Hematopoietic multipotent progenitor cell treated with erythropoietin and hydrocortisone succinate and interleukin-3 and kit ligand, for 4 days (in vitro differentiated cells): ENCODE measurements around the gene CCL21.
"Not testable (repeated sequence)": the region's sequence is repeated elsewhere in the genome, so short reads cannot be mapped to it uniquely, and the experiment has no call there.

Experiments
- DNase-seq: peaks from one replicate; pipeline ENCODE4 v3.0.0-alpha.2; 2015

CCL21 gene, protein sequence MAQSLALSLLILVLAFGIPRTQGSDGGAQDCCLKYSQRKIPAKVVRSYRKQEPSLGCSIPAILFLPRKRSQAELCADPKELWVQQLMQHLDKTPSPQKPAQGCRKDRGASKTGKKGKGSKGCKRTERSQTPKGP

DNA sequence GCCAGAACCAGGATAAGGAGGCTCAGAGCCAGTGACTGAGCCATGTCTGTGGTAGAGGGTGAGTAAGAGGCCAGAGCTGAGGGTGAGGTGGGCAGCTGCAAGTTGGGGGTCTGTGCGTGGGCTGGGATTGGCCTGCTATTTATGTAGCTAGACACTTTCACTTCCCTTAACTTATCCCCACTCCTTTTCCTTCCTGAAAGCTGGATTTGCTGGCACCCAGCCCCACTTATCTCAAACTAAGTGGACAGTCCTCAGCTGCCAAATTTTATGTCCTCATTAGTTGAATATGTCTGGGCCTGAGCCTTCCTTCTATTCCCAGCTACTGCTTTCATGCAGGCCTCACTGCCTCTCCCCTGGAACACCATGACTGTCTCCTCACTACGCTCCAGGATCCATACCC, at the start of gene CCL21:
TSS of gene CCL21 (minus strand) at position 114 of the 400 bp plus-strand sequence. CDS start at position 44, 70 bp downstream.
- no peak for DNase-seq

DNA sequence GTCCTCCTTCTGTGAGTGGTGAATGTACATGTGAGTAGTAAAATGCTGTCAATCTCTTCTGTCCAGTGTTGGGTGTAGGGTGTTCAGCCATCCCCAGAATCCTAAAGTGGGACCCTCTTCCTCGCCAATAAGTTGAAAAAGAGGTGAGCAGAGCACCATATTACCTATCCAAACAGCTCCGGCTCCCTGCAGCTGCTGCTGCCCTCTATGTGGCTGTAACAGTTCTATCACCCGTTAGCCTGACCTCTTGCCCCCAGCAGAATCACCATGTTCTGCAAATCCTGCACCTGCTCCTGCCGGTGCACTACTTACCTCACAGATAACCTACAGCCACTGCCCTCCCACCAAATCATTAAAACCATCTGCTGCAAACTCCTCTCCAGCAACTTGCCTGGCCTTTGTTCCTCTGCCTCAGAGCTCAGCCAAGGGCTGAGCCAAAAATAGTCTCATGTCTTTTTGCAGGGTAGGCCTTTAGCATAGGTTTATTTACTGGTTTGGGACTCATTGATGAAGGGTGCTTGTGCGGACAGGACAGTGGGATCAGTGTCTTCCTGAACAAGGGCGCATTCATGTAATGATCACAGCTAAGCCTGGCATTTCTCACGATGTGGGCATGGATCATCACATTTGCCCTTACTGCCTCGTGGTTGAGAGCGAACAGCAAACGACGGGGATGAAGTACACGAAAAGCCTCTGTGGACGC, 49.6 kb upstream of the CCL21 start:
- no peak for DNase-seq

DNA sequence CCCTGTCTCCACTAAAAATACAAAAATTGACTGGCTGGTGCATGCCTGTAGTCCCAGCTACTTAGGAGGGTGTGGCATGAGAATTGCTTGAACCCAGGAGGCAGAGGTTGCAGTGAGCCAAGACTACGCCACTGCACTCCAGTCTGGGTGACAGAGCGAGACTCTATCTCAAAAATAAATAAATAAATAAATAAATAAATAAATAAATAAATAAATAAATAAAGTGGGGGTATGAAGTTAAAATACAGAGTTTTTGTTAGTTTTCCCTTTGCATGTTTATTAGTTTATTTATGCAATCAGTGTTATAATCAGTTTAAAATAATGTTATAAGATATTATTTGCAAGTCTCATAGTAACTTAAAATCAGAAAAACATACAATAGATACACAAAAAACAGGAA, 40.4 kb upstream of the CCL21 start:
- DNase-seq: not testable (repeated sequence)

DNA sequence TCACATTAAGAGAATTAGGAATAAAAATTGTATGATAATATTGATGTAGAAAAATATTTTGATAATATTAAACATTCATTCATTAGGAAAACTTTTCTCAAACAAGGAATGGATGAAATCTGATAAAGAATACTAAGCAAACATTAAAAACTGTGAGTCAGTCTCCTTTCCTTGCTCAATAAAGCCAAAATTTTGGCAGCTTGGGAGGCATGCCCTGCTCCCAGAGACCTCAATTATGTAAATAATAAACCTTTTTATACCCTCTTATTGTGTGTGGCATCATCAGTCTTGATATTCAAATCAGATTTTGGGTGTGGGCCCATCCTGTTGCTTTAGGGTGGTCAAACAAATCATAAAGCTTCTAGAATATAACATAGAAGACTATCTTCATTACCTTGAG, 36.6 kb upstream of the CCL21 start:
- no peak for DNase-seq

DNA sequence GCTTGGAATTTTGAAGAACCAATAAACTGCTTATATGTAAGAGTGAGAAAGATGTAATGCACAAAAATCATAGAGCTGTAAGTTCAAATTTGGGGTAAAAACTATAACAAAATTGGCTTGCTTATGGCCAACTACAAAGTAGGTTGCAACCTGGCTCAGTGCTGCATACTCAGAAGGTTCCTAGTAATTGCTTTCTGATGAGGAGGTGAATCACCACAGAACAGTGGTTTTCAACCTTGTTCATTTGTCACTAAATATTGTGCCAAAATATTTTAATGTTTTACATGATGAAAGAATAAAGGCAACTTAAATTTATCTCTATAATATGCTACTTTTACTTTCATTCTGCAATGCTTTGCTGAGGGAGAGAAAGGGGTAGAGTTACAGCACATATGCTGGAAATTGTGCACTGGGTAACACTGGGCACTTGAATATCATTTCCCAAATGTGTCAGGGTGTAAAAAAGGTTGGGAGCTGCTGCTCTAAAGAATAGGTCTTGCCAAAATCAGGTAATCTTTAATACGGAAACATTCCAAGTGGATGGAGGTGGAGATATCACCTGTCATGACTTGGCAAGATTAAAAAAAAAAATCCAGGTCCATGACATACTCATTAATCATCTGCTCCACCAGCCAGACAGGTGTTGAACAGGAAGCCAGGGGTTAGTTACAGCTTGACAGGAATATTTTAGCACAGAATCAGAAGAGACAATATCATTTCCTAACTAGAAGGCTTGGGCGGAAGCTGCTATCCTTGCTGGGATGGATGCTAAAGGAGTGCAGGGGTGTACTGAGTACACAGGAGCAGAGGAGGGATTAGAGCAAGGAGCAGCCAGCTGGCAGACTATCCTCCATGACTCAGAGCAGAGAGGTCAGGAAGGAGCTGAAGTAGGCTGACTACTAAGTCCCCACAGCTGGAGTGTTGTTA, 34.6 kb upstream of the CCL21 start:
- no peak for DNase-seq

DNA sequence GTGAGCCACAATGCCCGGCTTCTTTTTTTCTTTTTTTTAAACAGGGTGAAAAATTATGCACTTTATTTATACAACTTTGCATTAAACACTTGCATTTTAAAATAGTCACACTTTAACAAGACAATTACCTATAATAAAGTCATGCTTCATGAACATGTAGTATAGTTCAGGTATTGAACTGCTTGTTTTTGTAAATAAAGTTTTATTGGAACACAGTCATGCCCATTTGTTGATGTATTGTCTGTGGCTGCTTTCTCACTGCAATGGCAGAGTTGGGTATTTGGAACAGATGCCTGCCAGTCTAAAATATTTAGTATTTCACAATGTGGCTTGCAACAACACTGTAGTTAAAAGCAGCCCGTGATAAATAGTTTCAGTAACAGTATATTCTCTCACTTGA, 32.8 kb upstream of the CCL21 start:
- no peak for DNase-seq

DNA sequence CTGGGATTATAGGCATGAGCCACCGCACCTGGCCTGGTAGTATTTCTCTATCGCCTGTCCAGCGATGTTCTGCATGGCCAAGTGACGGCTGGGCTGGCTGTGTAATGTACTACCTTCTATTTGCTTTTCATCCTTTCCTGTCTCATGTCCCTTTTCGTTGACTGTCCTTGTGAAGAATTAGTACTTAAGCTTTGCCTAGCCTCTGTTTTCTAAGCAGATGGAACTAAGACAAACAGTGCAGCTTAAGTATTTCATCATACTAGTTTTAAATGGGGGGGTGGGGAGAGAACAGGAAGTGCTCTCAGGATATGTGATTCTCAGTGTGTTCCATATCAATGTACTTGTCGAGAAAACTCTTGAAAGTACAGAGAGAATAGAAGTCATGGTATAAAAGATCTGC, 31.7 kb upstream of the CCL21 start:
- DNase-seq: peak; percentile 51

DNA sequence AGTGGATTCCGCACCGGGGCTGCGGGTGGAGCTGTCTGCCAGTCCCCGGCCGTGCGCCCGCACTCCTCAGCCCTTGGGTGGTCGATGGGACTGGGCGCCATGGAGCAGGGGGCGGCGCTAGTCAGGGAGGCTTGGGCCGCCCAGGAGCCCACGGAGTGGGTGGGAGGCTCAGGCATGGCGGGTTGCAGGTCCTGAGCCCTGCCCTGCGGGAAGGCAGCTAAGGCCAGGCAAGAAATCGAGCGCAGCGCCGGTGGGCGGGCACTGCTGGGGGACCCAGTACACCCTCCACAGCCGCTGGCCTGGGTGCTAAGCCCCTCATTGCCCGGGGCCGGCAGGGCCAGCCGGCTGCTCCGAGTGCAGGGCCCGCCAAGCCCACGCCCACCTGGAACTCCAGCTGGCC, 30.2 kb upstream of the CCL21 start:
- not testable (repeated sequence) for DNase-seq

DNA sequence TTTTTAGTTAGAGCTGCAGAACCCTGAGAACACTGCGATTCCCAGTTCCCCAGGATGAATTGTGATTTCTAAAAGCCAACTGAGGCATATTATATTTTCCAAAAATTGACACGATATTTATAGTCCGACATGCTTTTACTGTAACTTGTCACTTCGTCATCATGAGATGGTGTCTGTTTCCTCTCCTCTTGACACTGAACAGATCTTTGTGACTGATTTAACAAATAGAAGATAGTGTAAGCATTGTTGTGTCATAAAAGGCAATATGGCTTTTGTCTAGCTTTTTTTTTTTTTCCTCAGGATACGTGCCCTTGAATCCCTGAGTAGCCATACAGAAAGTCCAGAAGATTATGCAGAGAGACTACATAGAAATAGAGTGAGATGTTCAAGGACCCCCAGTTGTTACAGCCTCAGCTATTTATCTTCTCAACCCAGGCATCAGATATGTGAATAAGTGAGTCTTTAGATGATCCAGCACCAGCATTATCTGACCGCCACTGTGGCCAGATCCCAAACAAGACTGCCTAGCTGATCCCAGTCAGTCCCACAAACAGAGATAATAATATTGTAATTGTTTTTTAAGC, 27.8 kb upstream of the CCL21 start:
- DNase-seq: no peak

DNA sequence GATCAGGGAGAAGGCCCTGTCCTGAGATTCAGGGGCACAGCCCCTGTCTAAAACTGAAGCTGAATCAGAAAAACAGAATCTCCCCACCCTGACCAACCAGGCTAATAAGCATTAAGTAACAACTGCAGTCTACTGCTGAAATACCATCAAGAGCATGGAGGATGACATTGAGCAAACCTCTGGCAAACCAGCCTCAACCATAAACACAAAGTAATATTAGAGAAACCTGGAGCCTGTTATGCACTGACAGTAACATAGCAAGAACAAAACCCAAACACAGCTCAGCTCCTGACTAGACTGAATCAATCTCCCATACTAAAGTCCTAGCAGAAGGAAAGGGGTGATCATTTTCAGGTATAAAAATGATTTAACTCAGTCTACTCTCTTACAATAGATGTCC, 24.8 kb upstream of the CCL21 start:
- no peak for DNase-seq

DNA sequence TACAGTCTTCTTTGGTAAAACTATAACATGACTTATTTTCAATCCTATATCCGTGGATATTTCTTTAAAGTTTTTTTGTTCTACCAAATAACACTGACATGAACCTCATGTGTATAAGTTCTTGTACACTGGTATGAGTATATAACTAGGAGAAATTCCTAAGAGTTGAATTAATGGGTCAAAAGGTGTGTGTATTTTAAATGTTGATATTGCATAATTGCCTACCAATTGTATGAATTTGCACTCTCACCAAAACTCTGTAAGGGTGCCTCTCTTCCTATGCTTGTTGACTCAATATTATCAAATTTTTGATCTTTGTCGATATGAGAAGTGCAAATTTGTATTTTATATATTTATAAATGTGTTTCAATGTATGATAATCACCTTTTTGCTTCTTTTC, 22.9 kb upstream of the CCL21 start:
- no peak for DNase-seq

DNA sequence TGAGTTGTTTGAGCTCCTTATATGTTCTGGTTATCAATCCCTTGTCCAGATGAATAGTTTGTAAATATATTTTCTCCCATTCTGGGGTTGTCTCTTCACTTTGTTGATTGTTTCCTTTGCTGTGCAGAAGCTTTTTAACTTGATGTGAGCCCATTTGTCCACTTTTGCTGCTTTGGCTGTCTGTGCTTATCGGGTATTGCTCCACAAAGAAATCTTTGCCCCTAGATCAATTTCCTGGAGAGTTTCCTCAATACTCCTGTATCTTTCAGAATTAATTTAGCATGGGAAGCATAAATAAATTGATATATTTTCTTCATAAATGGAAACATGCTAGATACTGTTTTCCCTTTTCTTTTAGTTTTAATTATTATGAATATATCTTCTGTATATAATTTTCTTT, 22.5 kb upstream of the CCL21 start:
- no peak for DNase-seq

DNA sequence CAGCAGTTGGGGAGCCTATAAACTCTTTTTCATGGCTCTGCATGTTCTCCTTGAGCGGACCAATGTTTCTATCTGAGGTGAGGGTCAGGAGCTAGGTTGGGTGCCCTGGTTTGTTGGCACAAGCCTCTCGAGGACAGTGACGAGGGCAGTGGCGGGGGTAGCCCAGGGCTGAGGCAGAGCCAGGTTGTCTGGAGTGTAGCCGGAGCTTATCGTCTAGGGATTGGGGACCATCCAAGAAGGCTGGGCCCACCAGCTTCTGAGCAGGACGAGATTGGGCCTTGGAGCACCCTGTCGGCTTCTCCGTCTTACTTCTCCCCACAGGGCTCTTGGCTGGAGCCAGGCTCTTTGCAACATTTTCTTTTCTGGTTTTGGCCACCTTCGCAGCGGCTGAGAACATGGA, 13.2 kb upstream of the CCL21 start:
- no peak for DNase-seq

DNA sequence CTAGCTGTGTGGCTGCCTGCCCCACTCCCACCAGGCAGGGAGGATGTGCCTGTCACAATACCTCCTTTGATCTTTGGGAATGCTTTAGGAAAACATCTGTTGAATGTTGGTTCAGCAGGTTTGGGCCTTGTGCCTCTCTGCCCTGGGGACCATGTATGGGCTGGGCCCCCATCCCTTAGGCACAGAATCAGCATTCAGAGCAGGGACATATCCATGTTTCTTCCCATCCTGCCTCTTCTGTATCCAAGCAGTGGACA, 9.8 kb upstream of the CCL21 start:
- DNase-seq: not testable (repeated sequence)

DNA sequence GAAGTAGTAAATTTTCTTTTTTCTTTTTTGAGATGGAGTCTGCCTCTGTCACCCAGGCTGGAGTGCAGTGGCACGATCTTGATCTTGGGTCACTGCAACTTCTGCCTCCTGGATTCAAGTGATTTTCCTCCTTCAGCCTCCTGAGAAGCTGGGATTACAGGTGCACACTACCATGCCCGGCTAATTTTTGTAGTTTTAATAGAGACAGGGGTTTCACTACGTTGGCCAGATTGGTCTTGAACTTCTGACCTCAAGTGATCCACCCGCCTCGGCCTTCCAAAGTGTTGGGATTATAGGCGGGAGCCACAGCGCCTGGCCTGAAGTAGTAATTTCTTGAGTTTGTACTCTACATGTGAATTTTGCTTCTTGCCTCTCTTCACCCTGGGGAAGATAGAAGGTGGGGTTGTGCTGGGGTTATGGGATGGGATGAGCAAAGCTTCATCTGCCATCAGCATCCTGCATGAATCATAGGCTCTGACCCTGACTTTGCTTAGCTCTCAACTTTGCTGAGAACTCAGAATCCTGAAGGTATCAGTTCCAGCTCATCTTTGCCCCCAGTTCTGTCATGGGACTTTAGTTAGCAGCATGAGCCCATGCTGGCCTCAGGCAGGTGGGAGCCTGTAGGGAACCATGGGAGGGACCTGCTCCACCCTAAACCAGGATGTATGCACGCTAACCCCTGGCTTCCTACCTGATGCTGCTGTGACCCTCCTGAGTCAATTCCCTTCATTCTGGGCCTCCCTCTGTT, 9.3 kb upstream of the CCL21 start:
- no peak for DNase-seq

DNA sequence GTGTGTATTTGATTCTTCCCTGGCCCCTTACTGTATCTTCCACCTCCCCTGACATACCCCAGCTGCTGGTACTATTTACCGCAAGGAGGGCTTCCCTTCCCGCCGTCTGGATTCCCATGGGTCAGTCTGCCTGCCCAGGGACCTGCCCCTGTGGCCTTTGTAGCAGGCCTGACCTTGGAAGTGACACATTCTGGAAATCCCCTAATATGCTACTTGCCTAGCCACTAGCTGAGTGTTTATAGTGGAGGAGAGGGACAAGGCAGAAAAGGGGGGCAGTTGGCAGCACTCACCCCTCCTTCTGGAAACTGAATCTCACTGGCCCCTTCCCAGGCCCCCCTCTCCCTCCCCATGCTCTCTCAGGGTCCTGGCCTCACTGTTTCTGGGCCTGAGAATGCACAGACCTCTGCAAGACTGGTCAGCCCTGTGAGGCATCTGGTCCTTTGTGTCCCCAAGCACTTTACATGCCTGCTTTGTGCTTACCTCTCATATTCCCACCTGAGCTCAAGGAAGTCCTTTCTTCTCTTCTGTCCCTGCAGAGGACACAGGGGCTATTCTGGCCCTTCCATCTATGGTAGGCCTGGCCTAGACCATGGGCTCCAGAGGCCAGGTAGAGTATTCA, 8.2 kb upstream of the CCL21 start:
- no peak for DNase-seq

DNA sequence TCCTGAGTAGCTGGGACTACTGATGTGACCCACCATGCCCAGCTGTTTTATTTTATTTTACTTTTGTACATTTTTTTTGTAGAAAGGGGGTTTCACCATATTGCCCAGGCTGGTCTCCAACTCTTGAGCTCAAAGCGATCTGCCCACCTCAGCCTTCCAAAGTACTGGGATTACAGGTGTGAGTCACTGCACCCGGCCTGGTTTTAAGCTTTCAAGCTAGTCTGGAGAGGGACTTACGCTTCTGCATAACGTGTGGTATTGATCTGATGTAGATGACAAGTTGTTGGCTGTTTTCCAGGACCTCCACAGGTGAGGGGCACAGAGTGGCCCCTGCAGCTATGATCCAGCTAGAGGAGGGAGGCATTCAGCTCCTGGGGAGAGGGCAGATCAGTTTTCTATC, 6.8 kb upstream of the CCL21 start:
- no peak for DNase-seq

DNA sequence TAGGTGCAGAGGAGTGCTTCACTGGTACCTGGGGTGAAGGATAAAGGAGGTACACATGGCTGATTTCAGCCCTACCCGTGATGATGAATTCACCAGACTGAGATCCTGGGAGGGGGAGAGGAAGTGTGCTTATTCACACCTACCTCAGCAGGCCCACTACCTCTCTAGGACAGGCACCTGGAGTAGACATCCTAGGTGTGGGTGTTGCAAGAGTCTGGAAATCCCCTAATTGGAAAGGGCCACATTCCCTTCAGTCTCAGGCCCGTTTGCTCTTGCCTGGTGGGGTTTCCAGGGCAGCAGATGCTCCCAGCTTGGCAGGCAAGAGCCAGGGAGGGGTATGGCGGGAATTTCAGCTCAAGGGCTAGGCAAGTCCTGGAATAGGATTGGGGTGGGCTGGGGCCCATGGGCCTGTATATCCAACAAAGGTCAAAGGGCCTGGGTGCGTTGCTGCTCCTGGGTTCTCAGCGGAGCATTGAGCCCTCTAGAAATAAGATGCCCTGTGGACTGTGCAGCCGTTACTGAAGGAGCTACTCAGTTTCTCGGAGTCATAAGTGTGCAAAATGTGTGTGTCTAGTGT, 5.8 kb upstream of the CCL21 start:
- DNase-seq: no peak

DNA sequence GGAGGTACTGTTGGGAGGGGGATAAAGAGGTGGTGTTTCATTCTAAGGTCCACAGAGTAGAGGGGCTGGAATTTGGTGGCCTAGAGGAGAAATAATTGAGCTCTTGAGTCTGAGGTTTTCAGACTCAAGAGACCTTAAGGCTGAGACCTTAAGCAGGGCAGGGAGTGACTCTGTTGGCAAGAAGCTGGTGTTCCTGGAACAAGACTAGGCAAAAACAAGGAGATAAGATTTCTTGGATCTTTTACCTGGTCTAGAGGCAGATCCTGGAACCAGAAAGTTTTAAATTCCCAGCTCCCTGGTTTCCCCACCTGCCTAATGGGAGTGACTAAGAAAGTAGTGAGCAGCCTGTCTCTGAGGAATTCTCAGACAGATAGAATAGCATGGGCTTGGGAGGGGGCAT, 4.1 kb upstream of the CCL21 start:
- DNase-seq: no peak

DNA sequence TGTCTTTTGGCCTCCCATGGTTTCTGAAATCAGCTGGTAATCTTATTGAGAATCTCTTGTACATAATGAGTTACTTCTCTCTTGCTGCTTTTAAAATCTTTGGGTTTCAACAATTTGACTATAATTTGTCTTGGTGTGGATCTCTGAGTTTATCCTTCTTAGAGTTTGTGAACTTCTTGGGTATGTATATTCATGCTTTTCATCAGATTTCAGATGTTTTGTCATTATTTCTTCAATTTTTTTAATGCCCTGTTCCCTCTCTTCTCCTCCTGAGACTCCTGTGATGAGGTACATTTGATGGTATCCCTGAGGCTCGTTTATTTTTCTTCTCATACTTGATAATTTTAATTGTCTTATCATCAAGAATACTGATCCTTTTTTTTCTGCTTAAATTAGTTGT, 2.2 kb upstream of the CCL21 start:
- DNase-seq: no peak

DNA sequence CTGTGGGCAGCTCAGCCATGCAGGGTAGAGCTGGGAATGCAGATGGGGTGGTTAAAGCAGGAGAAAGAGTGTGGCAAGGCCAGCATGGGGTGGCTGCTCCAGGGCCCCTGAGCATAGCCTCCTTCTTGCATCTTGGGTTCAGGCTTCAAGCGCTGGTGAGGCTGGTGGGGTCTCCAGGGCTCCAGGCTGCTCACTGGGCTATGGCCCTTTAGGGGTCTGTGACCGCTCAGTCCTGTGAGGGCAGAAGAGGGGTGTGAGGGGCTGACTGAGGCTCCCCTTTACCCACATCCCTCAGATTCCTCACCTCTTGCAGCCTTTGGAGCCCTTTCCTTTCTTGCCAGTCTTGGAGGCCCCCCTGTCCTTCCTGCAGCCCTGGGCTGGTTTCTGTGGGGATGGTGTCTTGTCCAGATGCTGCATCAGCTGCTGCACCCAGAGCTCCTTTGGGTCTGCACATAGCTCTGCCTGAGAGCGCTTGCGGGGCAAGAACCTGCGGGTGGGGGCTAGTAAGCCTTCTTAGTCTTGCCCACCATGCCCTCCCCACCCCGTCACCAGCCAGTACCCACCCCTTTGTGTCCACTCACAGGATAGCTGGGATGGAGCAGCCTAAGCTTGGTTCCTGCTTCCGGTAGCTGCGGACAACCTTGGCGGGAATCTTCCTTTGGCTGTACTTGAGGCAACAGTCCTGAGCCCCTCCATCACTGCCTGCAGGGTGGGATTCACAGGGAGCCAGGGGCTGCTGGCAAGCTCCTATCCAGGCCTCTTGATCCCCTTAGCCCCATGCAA, 549 bp downstream of the CCL21 start:
- DNase-seq: no peak

DNA sequence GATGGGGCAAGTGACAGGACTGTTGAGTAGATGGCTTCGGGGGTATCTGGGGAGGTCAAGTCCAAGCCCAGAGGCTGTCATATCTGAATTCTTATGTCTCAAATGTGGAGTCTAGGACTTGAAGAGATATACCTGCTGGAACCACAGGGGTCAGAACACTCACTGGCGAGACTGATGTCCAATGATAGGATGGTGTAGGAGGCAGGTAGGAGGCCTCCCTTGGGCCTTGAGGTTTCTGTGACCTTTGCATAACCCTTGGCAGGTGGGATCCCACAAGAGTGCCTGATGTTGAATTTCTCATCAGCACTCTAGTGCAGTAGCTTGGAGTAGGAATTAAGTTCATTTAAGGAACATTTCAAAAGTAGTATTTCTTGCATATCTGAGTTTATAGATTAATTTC, 2.8 kb downstream of the CCL21 start:
- DNase-seq: no peak
